Measurements from ENCODE around the gene VAPA. TPM values are rescaled to one million over a fixed set of nuclear protein-coding genes. Genes with fewer than 3 reads are reported as not detected.

Gene VAPA
- total and polyA plus RNA-seq, 9 of the 15 experiments (the other 6 are each of a cell fraction or from before 2014, with no cell fraction given): 219 to 902 (median 526) TPM

DNA sequence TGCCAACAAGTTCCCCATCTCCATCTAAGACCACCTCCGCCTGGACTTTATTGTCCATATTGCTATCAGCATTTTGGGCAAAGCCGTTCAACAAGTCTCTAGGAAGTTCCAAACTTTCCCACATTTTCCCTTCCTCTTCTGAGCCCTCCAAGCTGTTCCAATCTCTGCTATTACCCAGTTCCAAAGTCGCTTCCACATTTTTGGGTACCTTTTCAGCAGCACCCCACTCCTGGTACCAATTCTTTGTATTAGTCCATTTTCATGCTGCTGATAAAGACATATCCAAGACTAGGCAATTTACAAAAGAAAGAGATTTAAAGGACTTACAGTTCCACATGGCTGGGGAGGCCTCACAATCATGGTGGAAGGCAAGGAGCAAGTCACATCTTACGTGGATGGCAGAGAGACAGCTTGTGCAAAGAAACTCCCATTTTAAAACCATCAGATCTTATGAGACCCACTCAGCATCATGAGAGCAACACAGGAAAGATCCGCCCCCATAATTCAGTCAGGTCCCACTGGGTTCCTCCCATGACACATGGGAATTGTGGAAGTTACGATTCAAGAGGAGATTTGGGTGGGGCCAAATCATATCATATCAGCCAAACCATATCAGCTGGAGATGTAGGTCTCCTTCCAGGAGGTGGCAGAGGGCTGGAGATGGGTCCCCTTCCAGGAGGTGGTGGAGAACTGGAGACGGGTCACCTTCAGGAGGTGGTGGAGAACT, 47.9 kb upstream of the VAPA start (continued):
- no peak for TF ChIP-seq DDX20 (tag; IDR thresholded peaks at IDR 0.05; ENCODE audit: low read depth)
- peak in 1 of 2 experiments; percentile 64; a peak in 1 of 4 replicates for TF ChIP-seq ARNT (IDR thresholded peaks at IDR 0.05)
- TF ChIP-seq BCOR (IDR thresholded peaks at IDR 0.05): no peak
- TF ChIP-seq, protein P1, sequence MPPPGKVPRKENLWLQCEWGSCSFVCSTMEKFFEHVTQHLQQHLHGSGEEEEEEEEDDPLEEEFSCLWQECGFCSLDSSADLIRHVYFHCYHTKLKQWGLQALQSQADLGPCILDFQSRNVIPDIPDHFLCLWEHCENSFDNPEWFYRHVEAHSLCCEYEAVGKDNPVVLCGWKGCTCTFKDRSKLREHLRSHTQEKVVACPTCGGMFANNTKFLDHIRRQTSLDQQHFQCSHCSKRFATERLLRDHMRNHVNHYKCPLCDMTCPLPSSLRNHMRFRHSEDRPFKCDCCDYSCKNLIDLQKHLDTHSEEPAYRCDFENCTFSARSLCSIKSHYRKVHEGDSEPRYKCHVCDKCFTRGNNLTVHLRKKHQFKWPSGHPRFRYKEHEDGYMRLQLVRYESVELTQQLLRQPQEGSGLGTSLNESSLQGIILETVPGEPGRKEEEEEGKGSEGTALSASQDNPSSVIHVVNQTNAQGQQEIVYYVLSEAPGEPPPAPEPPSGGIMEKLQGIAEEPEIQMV (tag; conservative IDR thresholded peaks at IDR 0.05; ENCODE audit: low read depth): no peak
- TF ChIP-seq, protein P2, sequence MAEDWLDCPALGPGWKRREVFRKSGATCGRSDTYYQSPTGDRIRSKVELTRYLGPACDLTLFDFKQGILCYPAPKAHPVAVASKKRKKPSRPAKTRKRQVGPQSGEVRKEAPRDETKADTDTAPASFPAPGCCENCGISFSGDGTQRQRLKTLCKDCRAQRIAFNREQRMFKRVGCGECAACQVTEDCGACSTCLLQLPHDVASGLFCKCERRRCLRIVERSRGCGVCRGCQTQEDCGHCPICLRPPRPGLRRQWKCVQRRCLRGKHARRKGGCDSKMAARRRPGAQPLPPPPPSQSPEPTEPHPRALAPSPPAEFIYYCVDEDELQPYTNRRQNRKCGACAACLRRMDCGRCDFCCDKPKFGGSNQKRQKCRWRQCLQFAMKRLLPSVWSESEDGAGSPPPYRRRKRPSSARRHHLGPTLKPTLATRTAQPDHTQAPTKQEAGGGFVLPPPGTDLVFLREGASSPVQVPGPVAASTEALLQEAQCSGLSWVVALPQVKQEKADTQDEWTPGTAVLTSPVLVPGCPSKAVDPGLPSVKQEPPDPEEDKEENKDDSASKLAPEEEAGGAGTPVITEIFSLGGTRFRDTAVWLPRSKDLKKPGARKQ (CRISPR knock-in tag; IDR thresholded peaks at IDR 0.05): 0 out of 2 replicates have a peak, but pooled peaks have one; percentile 35
- no peak for TF ChIP-seq SMAD1 (IDR thresholded peaks at IDR 0.05; ENCODE audit: low read depth, low read length, partially characterized antibody)
- TF ChIP-seq POLR2AphosphoS2 (IDR thresholded peaks at IDR 0.05; ENCODE audit: low read length): no peak
- no peak for TF ChIP-seq KLF16 (IDR thresholded peaks at IDR 0.05)
- no peak for TF ChIP-seq SIRT6 (IDR thresholded peaks at IDR 0.05; ENCODE audit: low read depth, low read length)
- TF ChIP-seq ZEB2 (IDR thresholded peaks at IDR 0.05): peak; percentile 30; the same call in 1 of the 2 replicates
- TF ChIP-seq, protein P3, sequence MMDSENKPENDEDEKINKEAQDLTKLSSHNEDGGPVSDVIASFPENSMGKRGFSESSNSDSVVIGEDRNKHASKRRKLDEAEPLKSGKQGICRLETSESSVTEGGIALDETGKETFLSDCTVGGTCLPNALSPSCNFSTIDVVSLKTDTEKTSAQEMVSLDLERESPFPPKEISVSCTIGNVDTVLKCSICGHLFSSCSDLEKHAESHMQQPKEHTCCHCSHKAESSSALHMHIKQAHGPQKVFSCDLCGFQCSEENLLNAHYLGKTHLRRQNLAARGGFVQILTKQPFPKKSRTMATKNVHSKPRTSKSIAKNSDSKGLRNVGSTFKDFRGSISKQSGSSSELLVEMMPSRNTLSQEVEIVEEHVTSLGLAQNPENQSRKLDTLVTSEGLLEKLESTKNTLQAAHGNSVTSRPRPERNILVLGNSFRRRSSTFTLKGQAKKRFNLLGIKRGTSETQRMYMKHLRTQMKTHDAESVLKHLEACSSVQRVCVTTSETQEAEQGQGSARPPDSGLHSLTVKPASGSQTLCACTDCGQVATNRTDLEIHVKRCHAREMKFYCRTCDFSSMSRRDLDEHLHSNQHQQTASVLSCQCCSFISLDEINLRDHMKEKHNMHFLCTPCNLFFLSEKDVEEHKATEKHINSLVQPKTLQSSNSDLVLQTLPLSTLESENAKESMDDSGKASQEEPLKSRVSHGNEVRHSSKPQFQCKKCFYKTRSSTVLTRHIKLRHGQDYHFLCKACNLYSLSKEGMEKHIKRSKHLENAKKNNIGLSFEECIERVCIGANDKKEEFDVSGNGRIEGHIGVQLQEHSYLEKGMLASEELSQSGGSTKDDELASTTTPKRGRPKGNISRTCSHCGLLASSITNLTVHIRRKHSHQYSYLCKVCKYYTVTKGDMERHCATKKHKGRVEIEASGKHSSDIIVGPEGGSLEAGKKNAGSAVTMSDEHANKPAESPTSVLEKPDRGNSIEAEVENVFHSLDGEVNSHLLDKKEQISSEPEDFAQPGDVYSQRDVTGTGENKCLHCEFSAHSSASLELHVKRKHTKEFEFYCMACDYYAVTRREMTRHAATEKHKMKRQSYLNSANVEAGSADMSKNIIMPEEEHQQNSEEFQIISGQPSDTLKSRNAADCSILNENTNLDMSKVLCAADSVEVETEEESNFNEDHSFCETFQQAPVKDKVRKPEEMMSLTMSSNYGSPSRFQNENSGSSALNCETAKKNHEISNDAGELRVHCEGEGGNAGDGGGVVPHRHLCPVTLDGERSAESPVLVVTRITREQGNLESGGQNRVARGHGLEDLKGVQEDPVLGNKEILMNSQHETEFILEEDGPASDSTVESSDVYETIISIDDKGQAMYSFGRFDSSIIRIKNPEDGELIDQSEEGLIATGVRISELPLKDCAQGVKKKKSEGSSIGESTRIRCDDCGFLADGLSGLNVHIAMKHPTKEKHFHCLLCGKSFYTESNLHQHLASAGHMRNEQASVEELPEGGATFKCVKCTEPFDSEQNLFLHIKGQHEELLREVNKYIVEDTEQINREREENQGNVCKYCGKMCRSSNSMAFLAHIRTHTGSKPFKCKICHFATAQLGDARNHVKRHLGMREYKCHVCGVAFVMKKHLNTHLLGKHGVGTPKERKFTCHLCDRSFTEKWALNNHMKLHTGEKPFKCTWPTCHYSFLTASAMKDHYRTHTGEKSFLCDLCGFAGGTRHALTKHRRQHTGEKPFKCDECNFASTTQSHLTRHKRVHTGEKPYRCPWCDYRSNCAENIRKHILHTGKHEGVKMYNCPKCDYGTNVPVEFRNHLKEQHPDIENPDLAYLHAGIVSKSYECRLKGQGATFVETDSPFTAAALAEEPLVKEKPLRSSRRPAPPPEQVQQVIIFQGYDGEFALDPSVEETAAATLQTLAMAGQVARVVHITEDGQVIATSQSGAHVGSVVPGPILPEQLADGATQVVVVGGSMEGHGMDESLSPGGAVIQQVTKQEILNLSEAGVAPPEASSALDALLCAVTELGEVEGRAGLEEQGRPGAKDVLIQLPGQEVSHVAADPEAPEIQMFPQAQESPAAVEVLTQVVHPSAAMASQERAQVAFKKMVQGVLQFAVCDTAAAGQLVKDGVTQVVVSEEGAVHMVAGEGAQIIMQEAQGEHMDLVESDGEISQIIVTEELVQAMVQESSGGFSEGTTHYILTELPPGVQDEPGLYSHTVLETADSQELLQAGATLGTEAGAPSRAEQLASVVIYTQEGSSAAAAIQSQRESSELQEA (IDR thresholded peaks at IDR 0.05; ENCODE audit: low read depth): no peak
- 0 out of 2 replicates have a peak, but pooled peaks have one; percentile 31 for TF ChIP-seq CBX1 (IDR thresholded peaks at IDR 0.05; ENCODE audit: low read depth)
- no peak for TF ChIP-seq ESRRB (CRISPR knock-in tag; IDR thresholded peaks at IDR 0.05; ENCODE audit: borderline replicate concordance)
- no peak for TF ChIP-seq ZNF584 (CRISPR knock-in tag; IDR thresholded peaks at IDR 0.05; ENCODE audit: low read depth)
- no peak for TF ChIP-seq SMAD3 (CRISPR knock-in tag; conservative IDR thresholded peaks at IDR 0.05)
- peak; percentile 67 to 89 for TF ChIP-seq TRIM24 (IDR thresholded peaks at IDR 0.05)
- TF ChIP-seq TRIM28 (IDR thresholded peaks at IDR 0.05): peak; percentile 98
- TF ChIP-seq EGR1 (conservative IDR thresholded peaks at IDR 0.05): no peak
- no peak for TF ChIP-seq PCBP2 (IDR thresholded peaks at IDR 0.05; ENCODE audit: low read depth, low read length, poor library complexity, severe bottlenecking)
